GM19193 (cell line): ENCODE results near the gene MAK.

Experiments
- POLR2A ChIP-seq: IDR thresholded peaks from 4 replicates; pipeline ENCODE4 v1.6.1; 2011; ENCODE audit not compliant: insufficient read depth, insufficient read length; ENCODE audit errors: extremely low read depth

MAK gene

DNA sequence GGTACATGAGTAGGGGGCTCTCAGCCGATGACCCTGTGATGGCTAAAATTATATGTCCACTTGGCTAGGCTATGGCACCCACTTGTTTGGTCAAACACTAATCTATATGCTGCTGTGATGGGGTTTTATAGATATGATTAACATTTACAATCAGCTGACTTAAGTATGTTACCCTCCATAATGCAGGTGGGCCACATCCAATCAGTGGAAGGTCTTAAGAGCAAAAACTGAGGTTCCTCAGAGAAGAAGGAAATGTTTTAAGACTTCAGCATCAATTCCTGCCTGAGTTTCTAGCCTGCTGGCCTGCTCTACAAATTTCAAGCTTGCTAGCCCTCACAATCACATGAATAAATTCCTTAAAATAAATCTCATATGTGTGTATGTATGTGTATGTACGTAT, 18.9 kb upstream of the MAK start:
- no peak for TF ChIP-seq POLR2A

DNA sequence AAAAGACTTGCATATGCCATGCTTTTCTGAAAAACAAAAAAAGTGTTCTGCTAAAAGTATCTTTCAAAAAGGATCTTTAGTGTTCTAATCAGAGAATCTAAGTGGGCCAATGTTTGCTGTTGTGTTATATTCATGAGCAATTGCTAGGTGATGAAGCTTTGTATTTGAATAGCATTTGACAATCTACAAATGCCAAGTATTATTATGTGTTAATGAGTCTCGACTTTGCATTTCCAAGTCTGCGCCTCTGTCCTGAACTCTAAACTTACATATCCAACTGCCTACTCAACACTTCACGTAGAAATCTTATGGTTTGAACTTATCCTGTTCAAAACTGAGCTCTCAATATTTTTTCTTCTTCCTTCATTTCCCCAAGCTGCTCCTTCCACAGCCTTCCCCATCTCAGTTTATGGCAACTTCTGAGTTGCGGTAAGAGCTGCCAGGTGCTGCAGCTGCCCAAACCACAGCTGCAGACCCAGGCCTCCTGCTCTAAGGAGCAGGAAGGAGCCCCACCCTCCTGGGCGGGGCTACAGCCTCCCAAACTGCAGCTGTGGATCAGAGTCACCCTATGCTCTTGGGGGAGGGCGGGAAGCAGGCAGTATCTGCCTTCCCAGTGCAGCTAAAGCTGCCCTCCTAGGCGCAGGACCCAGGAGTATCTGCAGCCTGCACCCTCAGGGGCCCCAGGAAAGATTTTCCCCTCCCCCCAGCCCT, 16.7 kb upstream of the MAK start:
- no peak for TF ChIP-seq POLR2A

DNA sequence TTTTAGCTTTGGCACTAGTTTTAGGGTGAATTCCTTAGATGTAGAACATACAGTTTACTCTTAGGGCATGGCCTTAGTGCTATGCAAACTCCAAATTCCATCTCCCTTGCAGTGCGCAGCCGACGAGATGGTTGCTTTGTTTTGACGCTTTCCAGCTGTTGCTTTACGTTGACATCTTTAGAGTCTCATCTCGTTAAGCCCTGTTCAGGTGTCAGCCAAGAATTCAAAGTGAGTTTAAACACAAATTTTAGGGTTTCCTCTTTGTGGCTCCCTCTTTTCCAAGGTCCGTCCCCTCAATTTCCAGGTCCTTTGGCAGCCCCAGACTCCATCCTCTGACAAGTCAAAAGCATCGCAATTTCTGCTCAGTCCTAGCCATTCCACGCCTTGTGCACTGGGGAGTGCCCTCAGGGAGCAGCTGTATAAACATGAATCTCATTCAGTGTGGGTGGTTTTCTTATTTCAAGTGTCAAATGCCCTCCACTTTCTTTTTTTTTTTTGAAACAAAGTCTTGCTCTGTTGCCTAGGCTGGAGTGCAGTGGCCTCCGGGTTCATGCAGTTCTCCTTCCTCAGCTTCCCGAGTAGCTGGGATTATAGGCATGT, 14.1 kb upstream of the MAK start:
- TF ChIP-seq POLR2A = no peak

DNA sequence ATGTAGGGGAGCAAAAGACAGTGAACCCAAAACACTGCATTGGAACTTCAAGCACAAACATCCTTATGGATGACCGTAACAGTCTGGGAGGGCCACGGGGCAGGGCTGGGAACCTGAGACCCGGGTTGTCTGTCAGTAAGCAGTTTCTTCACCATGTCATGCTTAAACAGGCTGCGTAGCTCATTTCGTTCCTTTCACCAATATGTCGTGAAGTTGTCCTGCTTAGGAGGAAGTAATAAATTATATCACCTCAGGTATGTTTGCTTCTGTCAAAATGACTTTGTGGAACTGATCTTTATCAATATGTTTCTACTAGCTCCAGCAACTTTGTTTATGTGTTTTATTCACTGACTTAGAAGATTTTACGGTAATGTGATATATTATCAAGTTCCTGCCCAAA, 12.4 kb upstream of the MAK start:
- TF ChIP-seq POLR2A = no peak

DNA sequence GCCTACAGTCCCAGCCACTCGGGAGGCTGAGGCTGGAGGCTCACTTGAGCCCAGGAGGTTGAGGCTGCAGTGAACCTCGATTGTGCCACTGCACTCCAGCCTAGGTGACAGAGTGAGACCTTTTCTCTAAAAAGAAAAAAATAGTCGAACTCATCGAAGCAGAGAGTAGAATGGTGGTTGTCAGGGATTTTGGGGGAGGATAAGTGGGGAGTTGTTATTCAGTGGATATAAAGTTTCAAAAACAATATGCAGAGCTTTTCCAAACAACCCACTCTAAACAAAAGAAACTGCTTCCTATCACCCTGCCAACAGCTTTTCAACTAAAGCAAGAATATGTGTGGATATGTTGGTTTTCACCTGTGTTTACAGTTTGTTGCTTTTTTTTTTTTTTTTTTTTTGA, 11.6 kb upstream of the MAK start:
- no peak for TF ChIP-seq POLR2A

DNA sequence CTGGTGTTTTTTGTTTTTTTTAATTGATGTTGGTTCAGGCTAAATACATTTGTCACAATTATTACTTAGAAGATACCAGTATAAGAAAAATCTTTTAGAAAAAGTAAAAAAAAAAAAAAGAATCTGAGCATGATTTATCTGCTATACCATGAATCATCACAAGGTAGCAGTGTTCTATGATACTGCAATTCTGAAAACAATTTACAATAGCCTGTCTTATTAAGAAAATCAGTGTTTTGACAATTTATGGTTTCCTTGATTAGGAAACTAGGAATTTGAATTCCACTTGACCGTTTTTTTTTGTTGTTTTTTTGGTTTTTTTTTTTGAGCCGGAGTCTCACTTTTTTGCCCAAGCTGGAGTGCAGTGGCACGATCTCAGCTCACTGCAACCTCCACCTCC, 9.3 kb upstream of the MAK start:
- no peak for TF ChIP-seq POLR2A

DNA sequence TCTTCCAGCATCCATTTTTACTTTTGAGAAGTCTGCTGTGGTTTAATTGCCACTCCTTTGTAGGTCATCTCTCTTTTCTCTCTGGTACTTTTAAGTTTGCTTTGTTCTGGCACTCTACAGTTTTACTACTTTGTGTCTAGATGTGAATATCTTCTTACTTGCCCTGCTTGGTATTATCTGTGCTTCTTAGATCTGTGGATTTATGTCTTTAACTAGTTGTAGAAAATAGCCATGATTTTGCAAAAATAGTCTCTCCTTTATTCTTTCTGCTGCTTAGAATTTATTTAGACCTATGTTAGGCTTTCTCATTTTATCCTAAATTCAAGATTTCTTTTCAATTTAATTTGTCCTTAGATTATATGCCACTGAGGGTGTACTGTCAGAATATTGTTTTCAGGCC, 5.2 kb upstream of the MAK start:
- TF ChIP-seq POLR2A = no peak

DNA sequence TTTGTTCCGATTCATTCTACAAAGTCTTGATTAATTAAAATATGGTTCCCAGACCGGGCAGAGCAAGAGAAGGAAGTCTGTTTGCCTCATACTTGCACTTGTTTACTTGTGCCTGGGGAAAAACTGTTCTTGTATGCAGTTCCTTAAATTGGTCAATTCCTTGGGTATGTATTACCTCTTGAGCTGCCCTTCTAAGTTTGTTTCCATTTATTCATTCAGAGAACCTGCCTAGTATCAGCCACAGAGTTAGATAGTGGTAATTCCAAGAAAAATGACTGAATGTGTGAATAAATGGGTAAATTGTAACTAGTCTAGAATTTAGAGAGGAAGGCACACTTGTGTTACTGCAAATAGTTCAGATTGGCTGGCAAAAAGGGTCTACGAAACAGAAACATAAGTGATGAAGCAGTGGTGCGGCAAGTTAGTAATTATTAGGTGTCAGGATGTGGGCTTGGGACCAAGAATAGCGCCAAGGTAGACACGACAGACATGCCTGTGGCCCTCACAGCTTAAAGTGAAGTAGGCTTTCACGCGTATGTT, 525 bp upstream of the MAK start:
- no peak for TF ChIP-seq POLR2A

DNA sequence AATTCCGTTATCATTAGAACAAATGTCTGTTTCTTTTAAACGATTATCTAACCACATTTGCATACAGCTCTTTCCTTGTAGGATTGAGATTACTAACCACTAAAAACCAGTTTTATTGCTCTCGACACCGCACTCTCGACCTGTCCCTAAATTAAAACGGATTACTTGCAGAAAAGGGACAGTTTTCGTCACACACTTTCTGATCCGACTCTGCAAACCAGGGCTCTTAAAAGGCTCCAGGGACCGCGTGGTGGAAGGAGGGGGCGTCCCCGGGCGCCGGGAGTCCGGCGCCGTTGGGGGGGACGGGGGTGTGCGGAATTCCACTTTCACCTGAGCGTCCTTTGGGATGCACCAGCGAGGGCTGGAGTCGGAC, 731 bp downstream of the MAK start:
- TF ChIP-seq POLR2A = no peak

DNA sequence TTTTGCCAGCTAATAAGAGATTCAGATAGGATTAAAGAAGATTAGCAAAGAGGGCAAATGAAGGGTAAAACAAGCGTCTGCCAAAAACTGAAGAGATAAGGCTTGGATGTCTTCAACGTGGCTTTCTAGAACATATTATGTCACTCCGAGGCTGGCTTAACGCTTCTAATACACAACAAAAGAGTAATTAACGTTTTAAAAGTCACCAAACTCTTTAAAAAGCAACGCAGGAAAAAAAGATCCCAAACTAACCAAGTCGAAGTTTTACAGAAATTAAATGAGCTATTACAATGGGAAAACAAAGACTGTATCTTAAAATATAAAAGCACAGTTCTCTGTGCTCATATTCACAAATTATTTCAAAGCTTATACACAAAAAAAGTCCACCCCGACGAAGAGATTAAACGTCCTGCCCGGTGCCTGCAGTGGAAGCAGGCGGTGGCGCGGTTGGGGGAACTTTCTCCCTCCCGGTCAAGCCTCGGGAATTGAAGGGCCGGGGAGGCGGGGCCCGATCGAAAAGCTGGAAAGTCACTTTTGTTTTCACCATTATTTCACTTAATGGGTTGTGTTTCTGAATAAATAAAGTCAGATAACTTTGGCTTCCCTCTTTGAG, 1.2 kb downstream of the MAK start:
- no peak for TF ChIP-seq POLR2A

DNA sequence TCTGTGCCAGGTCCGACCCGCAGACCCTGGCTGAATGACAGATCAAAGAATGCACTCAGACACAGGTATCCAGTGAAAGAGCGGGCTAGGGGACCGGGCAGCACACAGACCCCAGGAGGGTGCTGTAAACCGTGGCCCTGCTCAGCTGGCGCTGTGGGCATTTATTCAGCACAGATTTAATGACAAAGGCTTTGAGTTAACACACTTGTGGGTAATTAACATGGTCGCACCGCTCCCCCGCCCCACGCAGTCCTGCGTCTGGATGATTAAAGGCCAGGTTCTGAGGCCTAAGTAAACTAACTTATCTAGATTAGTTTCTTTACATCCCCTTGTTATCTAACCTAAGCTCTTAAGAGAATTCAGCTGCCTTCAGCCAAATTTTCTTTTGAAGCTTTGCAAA, 3.5 kb downstream of the MAK start:
- no peak for TF ChIP-seq POLR2A

DNA sequence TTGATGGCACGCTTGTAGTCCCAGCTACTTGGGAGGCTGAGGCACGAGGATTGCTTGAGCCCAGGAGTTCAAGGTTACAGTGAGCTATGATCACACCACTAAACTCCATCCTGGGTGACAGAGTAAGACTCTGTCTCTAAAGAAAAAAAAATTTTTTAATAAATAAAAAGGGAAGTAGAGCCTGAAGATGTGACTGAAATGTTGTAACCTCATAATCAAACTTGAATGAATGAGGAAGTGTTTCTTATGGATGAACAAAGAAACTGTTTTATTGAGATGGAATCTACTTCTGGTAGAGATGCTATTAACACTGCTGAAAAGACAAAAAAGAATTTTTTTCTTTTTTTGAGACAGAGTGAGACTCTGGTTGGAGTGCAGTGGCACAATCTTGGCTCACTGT, 6.7 kb downstream of the MAK start:
- TF ChIP-seq POLR2A = no peak

DNA sequence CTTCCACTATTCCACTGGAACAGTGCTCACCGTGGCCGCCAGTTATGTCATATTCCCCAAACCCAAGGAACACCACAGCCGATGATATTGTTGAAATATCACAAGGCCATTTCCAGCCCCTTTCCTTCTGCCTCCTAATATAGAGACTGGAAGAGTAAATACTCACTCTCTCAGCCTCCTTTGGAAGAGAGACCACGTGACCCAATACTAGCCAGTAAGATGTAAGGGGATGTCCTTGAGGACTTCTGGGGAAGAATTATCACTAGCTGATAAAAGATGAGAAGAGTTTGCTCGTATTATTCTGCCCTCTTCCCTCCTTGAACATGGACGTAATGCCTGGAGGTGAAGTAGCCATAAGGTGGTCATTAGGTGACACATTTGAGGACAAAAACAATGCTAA, 13.5 kb downstream of the MAK start:
- no peak for TF ChIP-seq POLR2A

DNA sequence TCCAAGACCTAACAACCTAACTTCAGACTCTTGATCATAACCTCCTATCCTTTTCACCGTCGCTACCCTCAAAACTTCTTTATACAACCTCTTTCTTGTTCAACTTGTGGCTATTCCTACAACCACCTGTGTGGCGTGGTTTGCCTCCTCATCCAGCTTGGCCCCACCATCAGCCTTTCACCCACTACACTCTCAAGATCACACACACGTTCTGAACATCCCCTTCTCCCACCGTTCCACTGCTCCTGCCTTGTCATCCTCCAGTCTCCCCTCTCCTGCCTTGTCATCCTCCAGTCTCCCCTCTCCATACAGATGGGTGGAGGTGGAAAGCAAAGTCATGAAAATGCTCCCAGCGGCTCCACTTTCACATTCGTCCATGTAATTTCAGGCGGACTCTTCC, 14.0 kb downstream of the MAK start:
- TF ChIP-seq POLR2A = no peak

DNA sequence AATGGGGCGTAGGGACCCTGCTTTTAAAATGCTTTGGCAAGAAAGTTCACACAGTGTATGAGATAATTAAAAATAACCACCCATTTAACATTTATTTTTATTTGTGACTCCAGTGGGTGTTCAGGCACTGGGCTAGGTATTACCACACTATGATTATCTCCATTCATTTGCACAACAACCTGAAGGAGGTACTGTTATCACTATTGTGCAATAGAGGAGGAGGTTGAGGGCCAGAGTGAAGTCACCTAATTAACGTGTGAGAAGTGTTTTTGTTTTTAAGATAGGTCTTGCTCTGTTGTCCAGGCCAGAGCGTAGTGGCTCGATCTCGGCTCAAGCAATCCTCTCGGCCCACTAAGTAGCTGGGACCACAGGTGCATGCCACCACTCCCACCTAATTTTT, 29.2 kb downstream of the MAK start:
- no peak for TF ChIP-seq POLR2A

DNA sequence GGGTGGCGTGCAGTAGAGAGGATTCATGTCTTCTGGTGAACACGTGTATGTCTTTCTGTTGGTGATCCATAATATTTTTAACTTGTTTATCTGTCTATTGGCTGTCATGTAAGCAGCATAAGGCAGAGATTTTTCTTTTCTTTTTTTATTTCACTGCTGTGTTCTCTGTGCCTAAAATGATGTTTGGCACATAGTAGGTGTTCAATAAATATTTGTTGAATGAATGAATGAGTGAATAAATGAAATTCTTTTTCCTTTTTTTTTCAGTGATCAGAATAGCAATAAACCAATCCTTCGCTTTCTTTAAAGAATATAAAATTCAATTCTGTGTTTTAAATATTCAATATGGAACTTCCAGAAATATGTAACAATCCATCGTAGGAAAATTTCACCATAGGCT, 30.0 kb downstream of the MAK start:
- no peak for TF ChIP-seq POLR2A
